GM12875 (cell line): ENCODE measurements around the gene NR5A2.

Experiments used
- H3K4me3 ChIP-seq: one replicate; pipeline ENCODE4 v1.5.1; 2011; ENCODE audit warnings: low read depth, low read length, control low read depth
- CTCF ChIP-seq: IDR thresholded peaks from 2 replicates; pipeline ENCODE4 v1.5.1; 2011; ENCODE audit warnings: low read depth, mild to moderate bottlenecking, control low read depth, inconsistent platforms, low read length, moderate library complexity, borderline replicate concordance; ENCODE audit not compliant: insufficient read depth

NR5A2 gene

GRCh38 chr1:200130552-200130951, 103.0 kb downstream of the NR5A2 start:
- no peak for TF ChIP-seq CTCF
- no peak overlapping the region for H3K4me3 ChIP-seq

GRCh38 chr1:200131551-200132125, 104.1 kb downstream of the NR5A2 start:
- TF ChIP-seq CTCF: no peak
- H3K4me3 ChIP-seq: no peak overlapping the region

- TF ChIP-seq CTCF: no peak
- no peak overlapping the region for H3K4me3 ChIP-seq
Measured at GRCh38 chr1:200133123-200133522, 105.6 kb downstream of the NR5A2 start.

- no peak for TF ChIP-seq CTCF
- no peak overlapping the region for H3K4me3 ChIP-seq
Measured at GRCh38 chr1:200134116-200134515, 106.6 kb downstream of the NR5A2 start.

GRCh38 chr1:200136384-200136783, 108.9 kb downstream of the NR5A2 start:
- TF ChIP-seq CTCF: no peak
- no peak overlapping the region for H3K4me3 ChIP-seq

- TF ChIP-seq CTCF: peak; percentile 55; the same call in 1 of the 2 replicates
- H3K4me3 ChIP-seq: no peak overlapping the region
Measured at GRCh38 chr1:200139661-200140250, 112.2 kb downstream of the NR5A2 start.

- no peak overlapping the region for H3K4me3 ChIP-seq
- TF ChIP-seq CTCF: no peak
Measured at GRCh38 chr1:200143347-200143746, 115.8 kb downstream of the NR5A2 start.
